Trophoblast cell (in vitro differentiated cells and primary cell): ENCODE measurements around the gene ZXDC.

Experiments
- DNase-seq, 2 donors: peaks; one replicate each; pipeline ENCODE4 v3.0.0-alpha.2; 2016
- H2AFZ ChIP-seq: 2 replicates; pipeline ENCODE4 v1.6.1; 2013; ENCODE audit warnings: low read length, moderate library complexity, mild to moderate bottlenecking; ENCODE audit not compliant: insufficient read depth, poor library complexity
- H2AK5ac ChIP-seq: 2 replicates; pipeline ENCODE4 v1.6.1; 2013; ENCODE audit warnings: mild to moderate bottlenecking, low read length
- H2BK120ac ChIP-seq: 2 replicates; pipeline ENCODE4 v1.6.1; 2013; ENCODE audit warnings: low read length, mild to moderate bottlenecking, moderate library complexity; ENCODE audit not compliant: insufficient read depth, poor library complexity
- H2BK12ac ChIP-seq: 2 replicates; pipeline ENCODE4 v1.6.1; 2013; ENCODE audit warnings: mild to moderate bottlenecking, low read length, moderate library complexity
- H2BK5ac ChIP-seq: 2 replicates; pipeline ENCODE4 v1.6.1; 2013; ENCODE audit warnings: low read length, low read depth, moderate library complexity, mild to moderate bottlenecking; ENCODE audit not compliant: poor library complexity
- H3K14ac ChIP-seq: 2 replicates; pipeline ENCODE4 v1.6.1; 2013; ENCODE audit warnings: mild to moderate bottlenecking, low read length
- H3K18ac ChIP-seq: 2 replicates; pipeline ENCODE4 v1.6.1; 2013; ENCODE audit warnings: mild to moderate bottlenecking, low read length
- H3K23ac ChIP-seq: 2 replicates; pipeline ENCODE4 v1.6.1; 2013; ENCODE audit warnings: low read length
- H3K27ac ChIP-seq: 2 replicates; pipeline ENCODE4 v1.5.1; 2013; ENCODE audit warnings: low read depth, mild to moderate bottlenecking, inconsistent platforms, low read length, moderate library complexity
- H3K27me3 ChIP-seq: 2 replicates; pipeline ENCODE4 v1.6.1; 2013; ENCODE audit warnings: inconsistent platforms, mild to moderate bottlenecking, low read length, moderate library complexity; ENCODE audit not compliant: insufficient read depth
- H3K36me3 ChIP-seq, 2 experiments: 1 replicate in 1 of 2; 2 replicates in 1 of 2; pipeline ENCODE4 v1.6.1; 2013; ENCODE audit warnings: low read length in 2 of 2, mild to moderate bottlenecking in 2 of 2, moderate library complexity in 1 of 2; ENCODE audit not compliant: insufficient read depth in 2 of 2, control insufficient read depth in 1 of 2
- H3K4ac ChIP-seq: 2 replicates; pipeline ENCODE4 v1.6.1; 2013; ENCODE audit warnings: low read depth, mild to moderate bottlenecking, low read length, moderate library complexity
- H3K4me1 ChIP-seq, 2 experiments: 1 replicate in 1 of 2; 2 replicates in 1 of 2; pipeline ENCODE4 v1.6.1; 2013; ENCODE audit warnings: low read length in 2 of 2, mild to moderate bottlenecking in 2 of 2, moderate library complexity in 1 of 2; ENCODE audit not compliant: insufficient read depth in 2 of 2, control insufficient read depth in 1 of 2
- H3K4me2 ChIP-seq: 2 replicates; pipeline ENCODE4 v1.6.1; 2013; ENCODE audit warnings: inconsistent platforms, mild to moderate bottlenecking, low read length, moderate library complexity
- H3K4me3 ChIP-seq: 2 replicates; pipeline ENCODE4 v1.5.1; 2013; ENCODE audit warnings: mild to moderate bottlenecking, low read depth, low read length, inconsistent platforms
- H3K79me1 ChIP-seq: one replicate; pipeline ENCODE4 v1.6.1; 2013; ENCODE audit warnings: low read length
- H3K79me2 ChIP-seq: 2 replicates; pipeline ENCODE4 v1.6.1; 2013; ENCODE audit warnings: low read length, mild to moderate bottlenecking; ENCODE audit not compliant: control insufficient read depth, insufficient read depth, poor library complexity
- H3K9ac ChIP-seq: 2 replicates; pipeline ENCODE4 v1.6.1; 2013; ENCODE audit warnings: mild to moderate bottlenecking, low read length
- H3K9me3 ChIP-seq: 2 replicates; pipeline ENCODE4 v1.6.1; 2013; ENCODE audit warnings: low read depth, mild to moderate bottlenecking, control low read depth, inconsistent platforms, low read length; ENCODE audit not compliant: insufficient read depth
- H4K12ac ChIP-seq: 2 replicates; pipeline ENCODE4 v1.6.1; 2013; ENCODE audit warnings: low read depth, mild to moderate bottlenecking, low read length, moderate library complexity
- H4K8ac ChIP-seq: 2 replicates; pipeline ENCODE4 v1.6.1; 2013; ENCODE audit warnings: low read depth, mild to moderate bottlenecking, low read length, moderate library complexity
- H4K91ac ChIP-seq: one replicate; pipeline ENCODE4 v1.6.1; 2013; ENCODE audit warnings: low read depth, mild to moderate bottlenecking, low read length, moderate library complexity
- WGBS: extraction: QIAGEN DNeasy Blood & Tissue Kit; methylation state at CpG from one replicate; pipeline ENCODE4 v1.1.7; 2013; ENCODE audit warnings: missing lambda C conversion rate; ENCODE audit not compliant: insufficient read length, insufficient coverage; ENCODE audit errors: extremely low coverage; 5-methylcytosine and 5-hydroxymethylcytosine counted together

Gene ZXDC

GRCh38 chr3:126446301-126446700, 29.4 kb downstream of the ZXDC start:
- Histone ChIP-seq H3K79me1 (no peaks in the 10 kb centered on the region), H3K27ac (no peak overlapping the region), H3K14ac (no peak overlapping the region), H4K8ac (no peak overlapping the region), H3K4me1 (no peaks in the 10 kb centered on the region), H2BK5ac (no peak overlapping the region), H2BK12ac (no peak overlapping the region), H3K4me3 (no peak overlapping the region), H3K18ac (no peak overlapping the region), H3K4me2 (no peak overlapping the region), H3K4ac (no peak overlapping the region), H3K9ac (no peak overlapping the region), H2AK5ac (no peak overlapping the region), H4K12ac (no peak overlapping the region), H2BK120ac (no peak overlapping the region), H3K79me2 (no peaks in the 10 kb centered on the region), H2AFZ (no peak overlapping the region), H4K91ac (no peak overlapping the region), H3K36me3 (peaks cover 18 to 29% of the 10 kb centered on the region in 2 experiments), H3K23ac (no peak overlapping the region), H3K27me3 (no peaks in the 10 kb centered on the region), H3K9me3 (no peaks in the 10 kb centered on the region)
- DNase-seq, result no peak
- no CpG with 5 or more reads among the region's 8 CpGs for WGBS

DNA sequence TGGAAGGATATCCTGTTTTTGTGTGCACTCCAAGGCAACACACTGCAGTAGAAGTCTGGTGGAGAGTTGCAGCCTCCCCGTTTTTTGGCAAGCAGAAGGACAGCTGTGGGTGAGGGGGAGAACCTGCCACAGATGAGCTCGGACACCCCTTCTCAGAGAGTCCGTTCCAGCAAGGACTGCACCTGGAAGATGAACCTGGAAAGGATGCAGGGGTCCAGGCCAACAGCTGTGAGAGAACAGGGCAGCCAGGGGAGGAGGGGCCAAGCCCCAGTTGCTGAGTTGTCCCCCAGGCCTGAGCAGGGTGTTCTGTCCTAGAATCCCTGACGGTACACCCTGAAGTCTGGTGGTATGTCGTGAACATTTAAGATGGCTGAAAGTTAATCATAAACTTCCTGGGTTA, 30.2 kb downstream of the ZXDC start:
- H3K18ac ChIP-seq, result no peak overlapping the region
- H3K23ac ChIP-seq, result no peak overlapping the region
- H3K36me3 ChIP-seq, result peaks cover 18 to 25% of the 10 kb centered on the region in 2 experiments
- no peak overlapping the region for H3K4me2 ChIP-seq
- H4K12ac ChIP-seq, result no peak overlapping the region
- no peak overlapping the region for H3K14ac ChIP-seq
- no peak overlapping the region for H2BK120ac ChIP-seq
- H3K4me3 ChIP-seq, result no peak overlapping the region
- H3K9me3 ChIP-seq, result peaks cover 2% of the 10 kb centered on the region
- H4K91ac ChIP-seq, result no peak overlapping the region
- no peaks in the 10 kb centered on the region for H3K4me1 ChIP-seq
- no peak for DNase-seq
- H3K27me3 ChIP-seq, result no peaks in the 10 kb centered on the region
- no peak overlapping the region for H2AFZ ChIP-seq
- no peak overlapping the region for H3K27ac ChIP-seq
- no CpG with 5 or more reads among the region's 5 CpGs for WGBS
- H4K8ac ChIP-seq, result no peak overlapping the region
- no peak overlapping the region for H2BK5ac ChIP-seq
- no peaks in the 10 kb centered on the region for H3K79me2 ChIP-seq
- no peak overlapping the region for H2BK12ac ChIP-seq
- no peak overlapping the region for H3K9ac ChIP-seq
- H3K79me1 ChIP-seq, result no peaks in the 10 kb centered on the region
- H2AK5ac ChIP-seq, result no peak overlapping the region
- no peak overlapping the region for H3K4ac ChIP-seq

- H3K18ac ChIP-seq, result no peak overlapping the region
- no peak for DNase-seq
- no peak overlapping the region for H4K8ac ChIP-seq
- no peak overlapping the region for H2AK5ac ChIP-seq
- H4K91ac ChIP-seq, result no peak overlapping the region
- no peak overlapping the region for H3K9ac ChIP-seq
- H3K14ac ChIP-seq, result no peak overlapping the region
- peaks cover 2% of the 10 kb centered on the region for H3K9me3 ChIP-seq
- H3K79me2 ChIP-seq, result no peaks in the 10 kb centered on the region
- no peak overlapping the region for H3K4me3 ChIP-seq
- WGBS, result no CpG with 5 or more reads among the region's 3 CpGs
- no peak overlapping the region for H3K4me2 ChIP-seq
- no peaks in the 10 kb centered on the region for H3K27me3 ChIP-seq
- H2BK12ac ChIP-seq, result no peak overlapping the region
- H4K12ac ChIP-seq, result no peak overlapping the region
- H2BK5ac ChIP-seq, result no peak overlapping the region
- no peak overlapping the region for H3K27ac ChIP-seq
- no peaks in the 10 kb centered on the region for H3K4me1 ChIP-seq
- no peak overlapping the region for H3K4ac ChIP-seq
- no peak overlapping the region for H3K23ac ChIP-seq
- no peak overlapping the region for H2AFZ ChIP-seq
- peaks cover 5 to 9% of the 10 kb centered on the region in 2 experiments for H3K36me3 ChIP-seq
- H2BK120ac ChIP-seq, result no peak overlapping the region
- no peaks in the 10 kb centered on the region for H3K79me1 ChIP-seq
These were observed 32.8 kb downstream of the ZXDC start for GRCh38 chr3:126442856-126443242.

- Histone ChIP-seq H4K91ac (no peak overlapping the region), H3K4me3 (no peak overlapping the region), H3K27me3 (no peaks in the 10 kb centered on the region), H3K27ac (no peak overlapping the region), H3K9ac (no peak overlapping the region), H3K4me2 (no peak overlapping the region), H3K4ac (no peak overlapping the region), H2AFZ (no peak overlapping the region), H3K79me2 (no peaks in the 10 kb centered on the region), H3K36me3 (peaks cover 7 to 8% of the 10 kb centered on the region in 2 experiments), H2BK5ac (no peak overlapping the region), H4K12ac (no peak overlapping the region), H3K18ac (no peak overlapping the region), H2BK120ac (no peak overlapping the region), H2BK12ac (no peak overlapping the region), H2AK5ac (no peak overlapping the region), H4K8ac (no peak overlapping the region), H3K4me1 (no peaks in the 10 kb centered on the region), H3K14ac (no peak overlapping the region), H3K9me3 (peaks cover 2% of the 10 kb centered on the region), H3K79me1 (no peaks in the 10 kb centered on the region), H3K23ac (no peak overlapping the region)
- DNase-seq, result no peak
- WGBS, result no CpG with 5 or more reads among the region's 13 CpGs
These were observed 33.4 kb downstream of the ZXDC start for GRCh38 chr3:126442094-126442855.
